ENCODE measurements around the gene CALR3.
"Not testable (repeated sequence)": the region's sequence is repeated elsewhere in the genome, so short reads cannot be mapped to it uniquely, and the experiment has no call there.

Gene CALR3, protein sequence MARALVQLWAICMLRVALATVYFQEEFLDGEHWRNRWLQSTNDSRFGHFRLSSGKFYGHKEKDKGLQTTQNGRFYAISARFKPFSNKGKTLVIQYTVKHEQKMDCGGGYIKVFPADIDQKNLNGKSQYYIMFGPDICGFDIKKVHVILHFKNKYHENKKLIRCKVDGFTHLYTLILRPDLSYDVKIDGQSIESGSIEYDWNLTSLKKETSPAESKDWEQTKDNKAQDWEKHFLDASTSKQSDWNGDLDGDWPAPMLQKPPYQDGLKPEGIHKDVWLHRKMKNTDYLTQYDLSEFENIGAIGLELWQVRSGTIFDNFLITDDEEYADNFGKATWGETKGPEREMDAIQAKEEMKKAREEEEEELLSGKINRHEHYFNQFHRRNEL

DNA sequence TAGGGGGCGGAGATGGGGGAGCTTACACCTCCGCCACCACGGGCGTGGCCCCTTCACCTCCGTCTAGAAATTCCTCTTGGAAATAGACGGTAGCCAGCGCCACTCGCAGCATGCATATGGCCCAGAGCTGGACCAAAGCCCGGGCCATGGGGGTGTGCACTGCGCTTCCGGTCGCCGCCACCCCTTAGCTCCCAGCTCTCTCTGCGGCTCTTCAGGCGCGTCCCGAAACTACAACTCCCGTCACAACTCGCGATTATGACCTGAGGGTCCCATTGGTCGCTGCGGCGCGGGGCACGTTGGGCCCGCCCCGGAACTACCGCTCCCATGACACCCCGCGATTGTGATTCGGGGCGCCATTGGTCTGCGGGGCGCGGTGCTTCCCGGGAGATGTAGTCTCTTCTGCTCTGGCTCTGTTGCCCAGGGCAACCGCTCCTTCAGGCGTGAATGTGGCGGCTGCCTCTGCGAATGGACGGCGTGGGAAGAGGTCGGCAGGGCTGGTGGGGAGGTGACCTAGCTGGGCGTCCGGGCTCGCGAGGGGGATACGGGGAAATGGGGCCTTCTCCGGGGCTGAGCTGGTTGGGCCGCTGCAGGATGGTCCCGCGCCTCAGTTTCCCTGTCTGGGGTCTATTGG is at the start of gene CALR3, which contains the start of gene C19orf44:
CALR3 (minus strand) TSS at position 186 of the 631 bp plus-strand sequence; CDS start at position 148, 38 bp downstream.
C19orf44 (plus strand) TSS at position 413 of the 631 bp plus-strand sequence. CDS start 4,399 bp downstream, outside the sequence.
- FAIRE-seq = no peak

DNA sequence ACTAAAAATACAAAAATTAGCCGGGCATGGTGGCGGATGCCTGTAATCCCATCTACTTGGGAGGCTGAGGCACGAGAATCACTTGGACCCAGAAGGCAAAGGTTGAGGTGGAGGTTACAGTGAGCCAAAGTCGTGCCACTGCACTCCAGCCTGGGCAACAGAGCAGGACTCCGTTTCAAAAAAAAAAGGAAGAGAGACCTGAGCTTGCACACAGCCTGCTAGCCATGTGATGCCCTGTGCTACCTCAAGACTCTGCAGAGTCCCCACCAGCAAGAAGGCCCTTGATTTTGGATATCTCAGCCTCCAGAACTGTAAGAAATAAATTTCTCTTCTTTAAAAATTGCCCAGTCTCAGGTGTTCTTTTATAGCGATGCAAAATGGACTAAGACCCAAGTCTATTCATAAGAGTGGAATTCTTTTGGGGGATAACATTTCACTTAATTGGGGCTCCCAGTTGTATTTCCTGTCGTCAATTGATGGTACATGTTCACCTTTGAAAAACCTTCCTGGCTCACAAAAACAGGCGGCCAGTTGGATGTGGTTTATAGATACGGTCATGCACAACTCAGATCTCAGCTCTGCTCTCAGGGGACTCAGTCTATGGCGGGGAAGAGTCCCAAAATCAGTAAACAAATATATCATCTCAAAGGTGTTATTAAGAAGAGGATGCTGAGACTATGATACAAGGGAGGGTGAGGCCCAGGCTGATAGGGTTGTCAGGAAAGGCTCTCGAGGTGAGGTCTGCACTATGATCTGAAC is 48.7 kb upstream of the CALR3 start:
- no peak for FAIRE-seq

DNA sequence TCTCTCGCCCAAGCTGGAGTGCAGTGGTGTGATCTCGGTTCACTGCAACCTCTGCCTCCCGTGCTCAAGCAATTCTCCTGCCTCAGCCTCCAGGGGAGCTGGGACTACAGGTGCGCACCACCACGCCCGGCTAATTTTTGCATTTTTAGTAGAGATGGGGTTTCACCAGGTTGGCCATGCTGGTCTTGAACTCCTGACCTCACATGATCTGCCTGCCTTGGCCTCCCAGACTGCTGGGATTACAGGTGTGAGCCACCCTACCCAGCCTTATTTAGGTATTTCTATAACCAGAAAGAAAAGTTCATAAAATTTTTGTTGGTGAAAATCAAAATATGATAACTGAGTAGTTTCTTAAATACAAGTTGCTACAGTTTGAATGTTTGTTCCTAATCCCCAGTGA is 47.8 kb upstream of the CALR3 start:
- FAIRE-seq = not testable (repeated sequence)

DNA sequence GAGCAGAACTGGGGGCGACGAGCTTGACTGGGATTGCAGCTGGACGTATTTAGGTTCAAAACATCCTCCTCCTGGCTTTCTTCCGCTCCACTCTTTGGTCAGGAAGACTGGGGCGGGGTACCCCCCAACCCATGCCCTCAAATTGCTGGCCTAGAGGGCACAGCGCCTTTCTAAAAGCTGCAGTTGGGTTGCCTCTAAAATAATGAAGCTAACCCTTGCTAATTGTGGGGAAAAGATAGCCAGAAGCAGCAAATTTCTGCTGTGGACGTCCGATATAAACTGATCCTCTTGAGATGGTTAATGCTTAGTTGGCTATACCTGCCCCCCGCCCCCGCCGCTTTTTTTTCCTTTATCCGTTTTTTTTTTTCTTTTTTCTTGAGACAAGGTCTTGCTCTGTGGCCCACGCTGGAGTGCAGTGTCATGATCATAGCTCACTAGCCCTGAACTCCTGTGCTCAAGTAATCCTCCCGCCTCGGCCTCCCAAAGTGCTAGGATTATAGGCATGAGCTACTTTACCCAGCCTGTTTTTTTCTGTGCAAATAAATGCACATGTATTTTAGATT is 47.0 kb upstream of the CALR3 start:
- FAIRE-seq = no peak

DNA sequence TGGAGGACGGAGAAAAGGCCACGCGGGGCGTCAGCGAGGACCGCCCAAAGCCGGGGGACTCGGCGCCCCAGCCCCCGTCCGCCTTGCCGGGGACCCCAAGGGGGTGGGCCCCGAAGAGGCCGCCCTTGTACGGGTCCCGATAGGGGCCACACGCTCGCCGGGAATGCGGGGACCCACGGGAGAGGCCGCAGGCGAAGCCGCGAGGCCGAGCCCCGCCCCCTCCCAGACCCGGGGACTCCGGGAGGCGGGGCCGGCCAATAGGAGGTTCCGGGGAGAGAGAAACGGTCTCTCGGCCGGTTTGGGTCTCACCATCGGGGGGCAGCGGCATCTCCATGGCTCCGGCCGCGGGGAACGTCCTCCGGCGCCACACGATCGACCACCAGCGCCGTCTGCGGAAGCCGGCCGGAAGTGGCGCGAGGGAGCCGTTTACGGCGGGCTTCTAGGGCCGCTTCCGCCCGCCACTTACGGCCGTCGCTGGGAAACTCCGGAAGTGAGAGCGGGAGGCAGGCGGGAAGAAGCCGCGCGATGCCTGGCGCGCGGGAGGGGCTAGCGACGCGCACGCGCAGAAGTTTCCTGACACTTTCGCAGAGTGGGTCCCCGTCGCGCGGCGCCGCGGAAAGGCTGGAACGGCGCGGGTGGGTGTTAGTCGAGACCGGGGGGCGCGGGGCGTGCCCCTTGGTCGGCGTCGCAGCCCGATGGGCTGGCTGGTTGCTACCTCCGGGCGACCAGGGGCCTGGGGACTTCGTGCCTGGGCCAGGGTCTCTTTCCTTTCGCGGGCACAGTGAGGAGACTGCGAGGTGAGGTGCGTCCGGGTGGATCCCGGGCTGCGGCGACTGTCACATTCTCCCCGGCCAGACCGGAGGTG is 46.3 kb upstream of the CALR3 start, which contains the start of gene CHERP:
CHERP (minus strand) TSS at position 393 of the 865 bp plus-strand sequence; CDS start at position 334, 59 bp downstream.
- no peak for FAIRE-seq

DNA sequence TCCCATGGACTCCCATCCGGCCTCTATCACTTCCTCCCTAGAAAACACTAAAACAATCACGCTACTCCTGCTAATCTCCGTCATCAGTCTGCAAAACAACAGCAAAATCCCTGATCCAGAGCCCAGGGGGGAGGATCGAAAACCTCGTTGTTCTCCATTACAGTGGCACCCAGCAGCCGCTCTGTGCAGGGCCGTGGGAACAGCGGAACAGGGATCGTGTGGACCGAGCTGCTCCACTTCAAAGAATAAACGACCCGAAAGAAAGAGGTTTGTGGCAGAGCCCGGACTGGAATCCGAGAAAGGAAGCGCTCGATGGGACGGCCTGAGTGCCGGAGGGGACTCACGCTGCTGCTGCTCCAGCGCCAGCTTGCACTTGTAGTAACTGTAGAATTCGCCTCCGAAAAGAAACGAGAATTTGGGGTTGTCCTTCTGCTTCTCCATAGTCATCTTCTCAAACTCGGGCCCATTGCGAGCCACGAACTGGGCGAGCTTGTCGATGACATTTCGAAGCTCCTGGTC is 45.6 kb upstream of the CALR3 start:
- FAIRE-seq = no peak

DNA sequence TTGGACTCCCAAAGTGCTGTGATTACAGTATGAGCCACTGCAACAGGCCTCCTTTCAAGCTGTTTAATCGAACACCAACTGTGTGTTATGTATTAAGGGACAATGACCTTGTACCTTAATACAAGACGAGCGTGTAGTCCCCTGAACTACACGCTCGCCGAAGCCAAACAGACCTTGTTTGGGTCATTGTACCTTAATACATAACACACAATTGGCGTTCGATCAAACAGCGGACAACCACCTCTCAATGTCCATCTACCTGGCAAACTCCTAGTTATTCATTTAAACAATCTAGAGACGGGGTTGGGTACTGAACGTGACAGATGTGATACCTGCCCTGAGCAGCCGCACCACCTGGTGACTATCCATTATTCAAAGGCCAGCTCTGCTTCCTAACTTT is 45.0 kb upstream of the CALR3 start:
- FAIRE-seq = no peak

DNA sequence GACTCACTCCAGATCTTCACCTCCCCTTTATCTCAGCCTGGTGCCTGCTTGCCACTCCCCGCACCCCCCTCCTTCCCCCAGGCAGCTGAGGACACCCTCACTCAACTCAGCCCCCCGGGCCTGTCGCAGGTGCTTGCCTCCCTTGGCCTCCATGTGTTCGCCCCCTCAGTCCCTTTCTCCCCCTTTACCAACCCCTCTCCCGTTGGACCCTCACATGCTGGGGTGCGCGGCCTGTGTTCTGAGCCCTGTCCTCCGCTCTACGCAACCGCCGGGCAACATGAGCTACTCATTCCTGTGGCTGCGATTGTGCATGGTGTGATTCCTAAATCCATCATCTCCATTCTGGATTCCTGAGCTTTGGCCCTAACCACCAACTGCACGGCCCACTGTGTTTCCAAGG is 41.1 kb upstream of the CALR3 start:
- FAIRE-seq = no peak

DNA sequence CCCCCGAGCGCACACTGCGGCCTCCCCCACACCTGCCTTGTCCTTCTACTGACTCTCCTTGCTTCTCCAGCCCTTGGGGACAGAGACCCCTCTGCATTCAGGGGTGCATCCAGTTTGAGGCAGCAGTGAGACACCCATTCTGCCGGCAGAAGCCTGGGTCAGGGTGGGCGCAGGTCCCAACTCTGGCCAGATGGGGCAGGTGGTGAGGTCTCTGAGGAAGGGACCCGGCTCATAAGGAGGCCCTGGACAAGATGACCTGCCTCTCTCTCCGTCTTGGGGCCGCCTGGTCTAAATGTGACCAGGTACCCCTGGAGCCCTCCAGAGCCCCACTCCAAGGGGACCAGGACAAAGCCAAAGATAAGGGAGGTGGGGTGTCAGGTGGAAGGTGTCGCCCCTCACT is 40.2 kb upstream of the CALR3 start:
- no peak for FAIRE-seq

DNA sequence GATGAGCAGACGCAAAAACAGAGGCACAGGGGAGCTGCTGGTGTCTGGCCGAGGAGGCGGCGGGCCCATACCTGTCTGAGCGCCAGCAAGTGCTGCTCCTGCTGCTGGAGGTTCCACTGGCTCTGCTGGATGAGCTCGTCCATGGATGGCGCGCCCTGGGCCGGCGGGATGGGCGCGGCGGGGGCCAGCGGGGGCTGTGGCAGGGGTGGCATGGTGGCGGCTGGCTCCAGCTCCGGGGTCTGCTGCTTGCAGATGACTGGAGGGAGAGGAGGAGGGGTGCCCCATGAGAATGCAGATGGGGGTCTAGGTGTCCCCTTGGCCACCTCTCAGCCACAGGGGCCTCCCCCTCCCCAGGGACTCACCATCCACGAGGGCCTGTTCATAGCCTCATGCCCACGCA is 39.4 kb upstream of the CALR3 start:
- FAIRE-seq = no peak

DNA sequence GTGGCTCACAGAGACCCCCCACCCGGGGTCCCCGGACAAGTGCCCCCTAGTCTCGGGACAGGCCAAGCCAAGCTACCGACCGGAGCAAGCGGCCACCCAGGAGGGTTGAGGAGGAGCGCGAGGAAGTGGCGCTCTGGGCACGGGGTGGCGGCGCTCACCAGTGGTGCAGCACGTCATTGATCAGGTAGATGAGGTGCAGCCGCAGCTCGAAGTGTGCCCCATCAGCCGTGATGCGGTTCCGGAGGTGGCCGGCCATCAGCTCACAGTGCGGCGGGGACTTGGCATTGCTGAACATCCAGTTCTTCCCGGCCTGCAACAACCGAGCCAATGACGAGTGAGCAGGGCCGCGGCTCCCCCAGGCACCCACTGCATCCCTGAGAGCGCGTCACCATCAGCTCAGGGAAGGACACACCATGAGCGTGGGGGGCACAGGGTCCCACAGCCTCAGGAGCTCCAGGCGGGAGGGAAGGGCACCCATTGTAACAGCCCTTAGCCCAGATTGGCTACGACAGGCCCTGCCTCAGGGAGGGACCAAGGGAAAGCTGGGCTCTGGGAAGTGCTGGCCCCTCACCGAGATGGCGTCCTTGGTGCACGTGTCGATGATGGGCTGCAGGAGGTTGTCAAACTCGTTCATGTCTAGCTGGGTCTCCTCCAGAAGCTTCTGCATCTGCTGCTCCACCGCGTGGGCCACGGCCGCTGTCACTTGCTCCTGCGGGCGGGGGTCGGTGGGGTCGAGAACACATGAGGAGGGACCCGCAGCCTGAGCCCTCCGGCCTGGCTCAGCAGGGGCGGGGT is 36.7 kb upstream of the CALR3 start:
- no peak for FAIRE-seq

DNA sequence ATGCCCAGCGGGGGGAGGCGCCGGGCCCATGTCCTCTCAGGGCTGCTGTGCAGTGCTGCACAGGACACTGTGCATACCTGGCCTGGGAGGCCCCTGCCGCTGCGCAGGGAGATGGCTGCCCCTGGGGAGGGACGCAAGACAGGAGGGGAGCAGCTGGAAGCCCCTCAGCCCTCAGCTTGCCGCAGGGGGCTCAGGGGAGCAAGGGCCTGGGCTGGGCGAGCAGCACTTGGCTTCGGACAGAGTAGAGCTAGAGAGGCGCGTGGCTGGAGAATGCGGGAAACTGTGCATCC is 35.4 kb upstream of the CALR3 start:
- FAIRE-seq = no peak

DNA sequence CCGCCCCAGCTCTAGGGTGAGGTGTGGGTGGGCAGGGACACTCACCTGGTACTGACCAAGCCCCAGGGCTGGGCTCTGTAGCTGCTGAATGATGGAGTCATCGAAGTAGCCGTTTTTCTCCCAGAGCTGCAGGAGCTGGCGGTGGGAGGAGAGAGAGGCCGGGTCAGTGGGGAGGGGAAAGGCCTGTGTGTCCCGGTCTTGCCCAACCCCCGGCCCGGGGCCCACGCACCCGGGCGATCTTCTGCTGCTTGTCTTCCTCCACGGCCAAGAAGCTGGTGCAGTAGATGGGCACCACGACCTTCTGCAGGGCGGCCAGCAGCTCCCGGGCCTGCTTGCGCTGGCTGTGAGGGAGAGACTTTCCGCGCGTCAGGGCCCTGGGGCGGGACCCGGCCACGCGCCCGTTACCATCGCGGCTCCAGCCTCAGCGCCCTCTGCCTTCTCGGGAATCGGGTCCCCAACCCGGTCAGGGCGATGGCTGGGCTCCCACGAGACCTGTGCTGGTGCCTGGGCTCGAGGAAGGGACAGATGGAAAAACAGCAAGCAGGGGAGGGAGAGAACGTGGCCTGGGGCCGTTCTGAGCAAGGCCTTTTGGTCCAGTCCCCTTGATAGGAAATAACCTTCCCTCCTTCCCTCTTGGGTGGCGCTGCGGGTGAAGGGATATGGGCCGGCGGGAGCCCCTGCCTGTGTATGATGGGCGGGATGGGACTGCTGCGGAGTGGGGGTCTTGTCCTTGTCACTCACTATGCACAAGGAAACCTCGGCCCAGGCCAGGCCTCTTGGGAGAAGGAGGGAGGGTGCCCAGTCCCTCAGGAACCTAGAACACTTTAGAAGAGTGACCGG is 34.8 kb upstream of the CALR3 start:
- no peak for FAIRE-seq

DNA sequence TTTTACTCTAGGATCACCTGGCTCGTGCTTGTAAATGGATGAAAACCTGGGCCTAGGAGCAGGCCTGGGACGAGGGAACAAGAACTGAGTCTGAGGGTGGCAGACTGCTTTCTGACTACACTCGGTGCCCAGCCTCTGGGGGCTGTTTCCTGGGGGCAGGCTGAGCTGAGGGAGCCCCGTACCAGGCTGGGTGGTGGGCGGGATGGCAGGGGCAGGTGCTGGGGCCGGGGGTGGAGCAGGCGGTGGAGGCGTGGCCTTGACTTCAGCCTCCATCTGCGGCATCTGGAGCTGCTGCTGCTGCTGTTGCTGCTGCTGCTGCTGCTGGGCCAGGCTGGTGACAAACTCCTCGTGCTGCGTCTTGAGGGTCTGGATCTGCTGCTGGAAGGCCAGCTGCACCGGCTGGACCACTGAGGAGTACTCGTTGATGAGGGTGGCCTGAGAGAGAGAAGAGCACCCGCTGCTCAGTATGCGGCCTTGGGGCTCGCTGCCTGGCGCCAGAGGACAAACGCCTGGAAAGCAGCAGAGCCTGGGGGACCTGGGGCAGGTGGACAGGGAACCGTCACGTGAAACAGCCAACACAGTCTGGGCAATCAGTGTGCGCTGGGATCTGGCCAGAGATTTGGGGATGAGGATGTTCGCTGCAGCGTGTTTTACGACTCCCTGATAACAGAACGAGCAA is 33.6 kb upstream of the CALR3 start:
- no peak for FAIRE-seq

DNA sequence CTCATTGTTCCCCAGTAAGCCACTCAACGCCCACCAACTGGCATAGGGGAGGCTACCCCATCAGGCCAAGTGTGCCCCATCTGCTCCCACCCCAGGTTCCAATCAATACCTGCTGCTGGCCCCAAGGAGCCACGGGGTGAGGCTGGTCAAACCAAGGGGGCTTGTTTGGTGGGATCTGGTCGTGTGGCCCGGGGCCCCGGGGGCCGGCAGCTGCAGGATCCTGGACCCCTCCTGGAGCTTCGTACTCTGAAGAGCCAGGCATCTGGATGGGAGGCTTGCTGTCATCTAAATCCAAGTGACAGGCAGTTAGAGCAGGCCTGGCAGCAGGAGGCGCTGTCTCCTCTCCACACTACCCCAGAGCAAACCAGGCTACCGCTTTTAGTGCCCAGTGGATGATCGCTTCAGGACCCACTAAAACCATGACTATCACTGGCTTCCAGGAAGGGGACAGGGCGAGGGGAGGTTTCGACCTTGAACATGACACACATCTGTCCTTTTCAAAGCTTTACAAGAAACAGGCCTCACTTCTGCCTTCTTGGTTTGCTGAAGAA is 32.1 kb upstream of the CALR3 start:
- FAIRE-seq = no peak

DNA sequence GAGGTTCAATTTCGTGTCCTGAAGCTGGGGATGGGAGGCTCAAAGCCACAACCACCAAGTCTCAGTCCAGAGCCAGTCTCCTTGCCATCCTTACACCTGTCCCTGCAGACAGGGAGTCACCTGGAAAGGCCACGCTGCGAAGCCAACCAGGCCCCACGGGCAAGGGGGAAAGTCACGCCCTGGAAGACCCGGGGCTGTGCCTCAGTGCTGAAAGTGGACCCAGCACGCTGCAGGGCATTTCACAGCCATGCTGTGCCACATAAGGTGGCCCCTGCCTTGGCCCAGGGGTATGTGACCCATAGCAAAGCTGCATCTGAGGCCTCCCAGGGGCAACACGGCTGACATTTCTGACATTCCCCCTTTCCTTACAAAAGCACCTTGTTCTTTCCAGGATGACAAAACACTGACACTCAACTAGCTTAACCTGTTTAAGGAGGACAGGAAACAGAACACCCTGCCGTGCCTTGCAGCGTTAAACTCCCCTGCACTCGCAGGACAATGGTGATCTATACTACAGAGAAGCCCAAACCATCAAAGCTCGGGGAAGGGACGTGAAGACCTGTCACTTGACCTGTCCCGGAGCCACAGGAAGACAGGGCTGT is 31.5 kb upstream of the CALR3 start:
- no peak for FAIRE-seq

DNA sequence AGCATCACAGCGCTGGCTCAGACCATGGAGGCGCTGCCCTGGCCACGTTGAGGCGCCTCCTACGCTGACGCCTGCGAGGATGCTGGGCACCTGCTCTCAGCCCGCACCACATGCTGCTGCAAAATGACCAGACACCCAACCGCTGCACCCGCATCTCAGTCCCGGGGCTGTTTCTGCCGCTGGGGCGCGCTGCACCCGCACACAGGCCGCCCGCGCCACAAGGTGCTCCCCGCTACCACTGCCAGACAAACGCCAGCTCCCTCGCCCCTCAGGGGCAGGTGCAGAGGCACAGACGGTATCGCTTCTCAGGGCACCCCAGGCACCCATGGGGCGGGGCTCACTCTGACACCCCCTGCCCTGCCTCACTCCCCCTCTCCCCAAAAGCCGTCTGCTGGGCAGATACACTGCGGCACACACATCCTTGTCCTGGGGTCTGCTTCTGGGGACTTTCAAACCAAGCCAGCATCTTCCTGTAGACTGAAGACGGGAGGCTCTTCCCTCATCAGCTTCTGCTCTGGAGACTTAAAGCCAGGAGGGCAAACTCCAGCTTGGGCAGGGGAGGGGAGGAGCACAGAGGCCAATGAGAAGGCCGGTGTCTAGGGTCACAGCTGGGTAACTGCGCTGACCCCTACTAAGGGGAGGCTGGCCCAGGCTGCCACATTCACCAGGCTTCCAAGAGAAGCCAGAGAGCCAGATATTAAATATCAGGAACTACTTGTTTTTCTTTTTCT is 29.9 kb upstream of the CALR3 start:
- no peak for FAIRE-seq
